Measurements from ENCODE around the gene ZNF253.
"Not testable (repeated sequence)": the region's sequence is repeated elsewhere in the genome, so short reads cannot be mapped to it uniquely, and the experiment has no call there.

The ZNF253 gene

DNA sequence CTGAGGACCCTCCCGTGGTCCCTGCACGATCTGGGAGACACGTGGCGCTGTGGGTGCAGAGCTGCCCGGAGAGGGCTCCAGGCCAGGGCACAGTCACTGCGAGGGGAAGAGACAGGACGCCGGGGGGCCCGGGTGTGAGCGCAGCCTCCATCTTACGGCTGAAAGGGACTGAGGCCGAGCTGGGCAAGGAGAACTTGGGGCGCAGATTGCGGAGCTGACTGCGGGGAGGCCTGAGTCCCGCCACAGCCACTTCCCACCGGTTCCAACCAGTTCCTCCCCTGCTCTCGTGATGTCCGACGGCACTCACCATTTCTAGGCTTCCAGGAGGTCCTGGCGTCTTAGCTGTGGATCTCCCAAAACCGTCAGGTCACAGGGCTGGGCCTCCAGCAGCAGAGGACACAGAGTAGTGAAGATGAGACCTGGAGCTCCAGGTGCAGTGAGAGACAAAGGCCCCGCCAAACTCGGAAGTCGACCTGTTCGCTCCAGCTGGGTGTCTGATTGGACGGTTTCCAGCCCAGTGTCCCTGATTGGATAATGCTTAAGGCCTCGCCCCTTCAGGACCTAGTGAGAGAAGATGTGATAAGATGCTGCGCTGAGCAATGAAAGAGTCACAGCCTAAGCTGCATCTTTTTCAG lies 4.8 kb upstream of the ZNF253 start:
- WGBS (ENCODE audit: insufficient coverage), result 14% methylated on average over 29 of the region's 29 CpGs
- ChIA-PET CTCF (interaction anchor here (1.2 kb wide), 1 partner anchor 39 kb away, joined by 3 read pairs; no protein-coding TSS in a partner anchor), POLR2A (no interaction called here)
- Histone ChIP-seq H3K9me3 (ENCODE audit: control extremely low read depth in 1 of 5, control insufficient read depth in 4 of 5, insufficient read depth in 2 of 5, low read depth in 1 of 5, low read length in 4 of 5) (peaks cover 3 to 31% (median 17%) of the 10 kb centered on the region in 5 experiments), H3K27me3 (replicated peaks in 2 of 5; ENCODE audit: control insufficient read depth in 4 of 5, insufficient read depth in 5 of 5, low read length in 4 of 5) (peaks cover 0 to 12% (median 0%) of the 10 kb centered on the region in 5 experiments), H3K27ac (ENCODE audit: insufficient read depth in 1 of 2, low read depth in 1 of 2, low read length in 2 of 2, poor library complexity in 1 of 2, severe bottlenecking in 2 of 2) (no peak overlapping the region), H3K36me3 (ENCODE audit: control insufficient read depth in 4 of 4, insufficient read depth in 4 of 4, low read length in 3 of 4) (no peaks in the 10 kb centered on the region), H3K4me3 (ENCODE audit: control insufficient read depth in 1 of 7, extremely low read depth in 1 of 7, insufficient read depth in 4 of 7, low read depth in 2 of 7, low read length in 6 of 7) (peak overlapping the region; percentile 10 to 62 (median 28)), H3K4me1 (ENCODE audit: control extremely low read depth in 1 of 4, control insufficient read depth in 4 of 4, insufficient read depth in 4 of 4, low read length in 3 of 4) (peaks cover 0 to 3% (median 0%) of the 10 kb centered on the region in 4 experiments)
- peak; percentile 69 to 95 (median 91) for DNase-seq

DNA sequence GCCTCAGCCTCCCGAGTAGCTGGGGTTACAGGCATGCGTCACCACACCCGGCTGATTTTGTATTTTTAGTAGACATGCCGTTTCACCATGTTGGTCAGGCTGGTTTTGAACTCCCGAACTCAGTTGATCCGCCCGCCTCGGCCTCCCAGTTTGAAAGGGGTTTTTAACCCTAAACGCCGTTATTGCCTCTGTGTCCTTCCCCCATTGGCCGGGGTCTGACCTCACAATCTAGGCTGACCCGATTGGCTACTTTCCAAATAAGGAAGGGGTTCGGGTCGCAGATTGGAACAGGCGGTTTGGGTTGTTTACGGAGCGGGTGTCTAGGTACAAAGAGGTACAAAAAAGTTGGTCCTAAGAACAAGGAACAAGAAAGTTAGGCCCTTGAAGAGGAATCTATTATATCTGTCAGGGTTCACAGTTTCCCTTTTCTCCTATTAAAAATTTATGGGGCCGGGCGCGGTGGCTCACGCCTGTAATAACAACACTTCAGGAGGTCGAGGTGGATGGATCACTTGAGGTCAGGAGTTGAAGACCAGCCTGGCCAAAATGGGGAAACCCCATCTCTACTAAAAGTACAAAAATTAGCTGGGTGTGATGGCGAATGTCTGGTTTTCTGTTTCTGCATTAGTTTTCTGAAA lies 1.0 kb downstream of the ZNF253 start:
- POLR2A ChIA-PET, result interaction anchor here (1.1 to 2.1 kb wide), 4 partner anchors 7 to 203 kb away, joined by 3 to 11 read pairs (median 5); partner anchors contain the start of genes ZNF506 and ZNF93
- peaks cover 2 to 38% (median 17%) of the 10 kb centered on the region in 5 experiments for H3K9me3 ChIP-seq (ENCODE audit: control extremely low read depth in 1 of 5, control insufficient read depth in 4 of 5, insufficient read depth in 2 of 5, low read depth in 1 of 5, low read length in 4 of 5)
- CTCF ChIA-PET, result interaction anchor here (0.9 to 1.2 kb wide), 3 partner anchors 16 to 131 kb away, joined by 3 read pairs; no protein-coding TSS in a partner anchor
- WGBS (ENCODE audit: insufficient coverage), result 8% methylated on average over 22 of the region's 23 CpGs
- peaks cover 5 to 24% (median 7%) of the 10 kb centered on the region in 4 experiments for H3K36me3 ChIP-seq (ENCODE audit: control insufficient read depth in 4 of 4, insufficient read depth in 4 of 4, low read length in 3 of 4)
- H3K4me3 ChIP-seq (ENCODE audit: control insufficient read depth in 1 of 7, extremely low read depth in 1 of 7, insufficient read depth in 4 of 7, low read depth in 2 of 7, low read length in 6 of 7), result peak overlapping the region; percentile 68 to 99 (median 93)
- no peaks in the 10 kb centered on the region for H3K27me3 ChIP-seq (replicated peaks in 2 of 5; ENCODE audit: control insufficient read depth in 4 of 5, insufficient read depth in 5 of 5, low read length in 4 of 5)
- H3K4me1 ChIP-seq (ENCODE audit: control extremely low read depth in 1 of 4, control insufficient read depth in 4 of 4, insufficient read depth in 4 of 4, low read length in 3 of 4), result peaks cover 0 to 17% (median 3%) of the 10 kb centered on the region in 4 experiments
- peak overlapping the region; percentile 88 to 95 for H3K27ac ChIP-seq (ENCODE audit: insufficient read depth in 1 of 2, low read depth in 1 of 2, low read length in 2 of 2, poor library complexity in 1 of 2, severe bottlenecking in 2 of 2)
- DNase-seq, result peak; percentile 47 to 86 (median 85)

DNA sequence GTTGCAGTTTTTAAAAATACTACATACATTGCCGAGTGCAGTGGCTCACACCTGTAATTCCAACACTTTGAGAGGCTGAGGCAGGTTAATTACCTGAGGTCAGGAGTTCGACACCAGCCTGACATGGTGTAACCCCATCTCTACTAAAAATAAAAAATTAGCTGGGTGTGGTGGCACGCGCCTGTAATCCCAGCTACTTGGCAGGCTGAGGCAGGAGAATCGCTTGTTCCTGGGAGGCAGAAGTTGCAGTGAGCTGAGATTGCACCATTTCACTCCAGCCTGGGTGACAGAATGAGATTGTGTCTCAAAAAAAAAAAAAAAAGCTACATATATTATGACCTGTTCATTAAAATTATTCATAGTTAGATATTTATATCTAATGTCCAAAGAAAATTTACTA lies 4.4 kb downstream of the ZNF253 start:
- H3K4me3 ChIP-seq (ENCODE audit: control insufficient read depth in 1 of 7, extremely low read depth in 1 of 7, insufficient read depth in 4 of 7, low read depth in 2 of 7, low read length in 6 of 7); POLR2A ChIA-PET; H3K27ac ChIP-seq (ENCODE audit: insufficient read depth in 1 of 2, low read depth in 1 of 2, low read length in 2 of 2, poor library complexity in 1 of 2, severe bottlenecking in 2 of 2); DNase-seq; H3K27me3 ChIP-seq (replicated peaks in 2 of 5; ENCODE audit: control insufficient read depth in 4 of 5, insufficient read depth in 5 of 5, low read length in 4 of 5): not testable (repeated sequence)
- CTCF ChIA-PET, result interaction anchor here (0.9 kb wide), 1 partner anchor 30 kb away, joined by 3 read pairs; no protein-coding TSS in a partner anchor
- WGBS (ENCODE audit: insufficient coverage), result 80% methylated on average over 3 of the region's 5 CpGs
- H3K36me3 ChIP-seq (ENCODE audit: control insufficient read depth in 4 of 4, insufficient read depth in 4 of 4, low read length in 3 of 4), result peaks cover 7 to 53% (median 21%) of the 10 kb centered on the region in 4 experiments
- peaks cover 5 to 53% (median 40%) of the 10 kb centered on the region in 5 experiments for H3K9me3 ChIP-seq (ENCODE audit: control extremely low read depth in 1 of 5, control insufficient read depth in 4 of 5, insufficient read depth in 2 of 5, low read depth in 1 of 5, low read length in 4 of 5)
- peaks cover 0 to 16% (median 3%) of the 10 kb centered on the region in 4 experiments for H3K4me1 ChIP-seq (ENCODE audit: control extremely low read depth in 1 of 4, control insufficient read depth in 4 of 4, insufficient read depth in 4 of 4, low read length in 3 of 4)

GRCh38 chr19:19871932-19872331 lies 6.2 kb downstream of the ZNF253 start:
- DNase-seq, result no peak
- Histone ChIP-seq H3K27ac (ENCODE audit: insufficient read depth in 1 of 2, low read depth in 1 of 2, low read length in 2 of 2, poor library complexity in 1 of 2, severe bottlenecking in 2 of 2) (no peak overlapping the region), H3K4me1 (ENCODE audit: control extremely low read depth in 1 of 4, control insufficient read depth in 4 of 4, insufficient read depth in 4 of 4, low read length in 3 of 4) (peaks cover 0 to 8% (median 2%) of the 10 kb centered on the region in 4 experiments), H3K9me3 (ENCODE audit: control extremely low read depth in 1 of 5, control insufficient read depth in 4 of 5, insufficient read depth in 2 of 5, low read depth in 1 of 5, low read length in 4 of 5) (peaks cover 5 to 69% (median 50%) of the 10 kb centered on the region in 5 experiments), H3K4me3 (ENCODE audit: control insufficient read depth in 1 of 7, extremely low read depth in 1 of 7, insufficient read depth in 4 of 7, low read depth in 2 of 7, low read length in 6 of 7) (no peak overlapping the region), H3K27me3 (replicated peaks in 2 of 5; ENCODE audit: control insufficient read depth in 4 of 5, insufficient read depth in 5 of 5, low read length in 4 of 5) (no peaks in the 10 kb centered on the region), H3K36me3 (ENCODE audit: control insufficient read depth in 4 of 4, insufficient read depth in 4 of 4, low read length in 3 of 4) (peaks cover 7 to 65% (median 23%) of the 10 kb centered on the region in 4 experiments)
- ChIA-PET POLR2A (no interaction called here), CTCF (interaction anchor here (1.2 kb wide), 1 partner anchor 51 kb away, joined by 3 read pairs; the partner anchor contains the start of gene ZNF506)
- WGBS (ENCODE audit: insufficient coverage), result 100% methylated on average over 1 of the region's 3 CpGs

- DNase-seq, result no peak
- Histone ChIP-seq H3K4me1 (ENCODE audit: control extremely low read depth in 1 of 4, control insufficient read depth in 4 of 4, insufficient read depth in 4 of 4, low read length in 3 of 4) (no peaks in the 10 kb centered on the region), H3K4me3 (ENCODE audit: control insufficient read depth in 1 of 7, extremely low read depth in 1 of 7, insufficient read depth in 4 of 7, low read depth in 2 of 7, low read length in 6 of 7) (peak overlapping the region in 1 of 7 experiments; percentile 20), H3K27me3 (replicated peaks in 2 of 5; ENCODE audit: control insufficient read depth in 4 of 5, insufficient read depth in 5 of 5, low read length in 4 of 5) (no peaks in the 10 kb centered on the region), H3K36me3 (ENCODE audit: control insufficient read depth in 4 of 4, insufficient read depth in 4 of 4, low read length in 3 of 4) (peaks cover 10 to 76% (median 21%) of the 10 kb centered on the region in 4 experiments), H3K27ac (ENCODE audit: insufficient read depth in 1 of 2, low read depth in 1 of 2, low read length in 2 of 2, poor library complexity in 1 of 2, severe bottlenecking in 2 of 2) (no peak overlapping the region), H3K9me3 (ENCODE audit: control extremely low read depth in 1 of 5, control insufficient read depth in 4 of 5, insufficient read depth in 2 of 5, low read depth in 1 of 5, low read length in 4 of 5) (peaks cover 4 to 76% (median 46%) of the 10 kb centered on the region in 5 experiments)
- CTCF ChIA-PET, result no interaction called here
- POLR2A ChIA-PET, result interaction anchor here (1.2 kb wide), 1 partner anchor 7 kb away, joined by 3 read pairs; the partner anchor contains the start of gene ZNF253
Measured at GRCh38 chr19:19873381-19873780, 7.7 kb downstream of the ZNF253 start.

- Histone ChIP-seq H3K27me3 (replicated peaks in 2 of 5; ENCODE audit: control insufficient read depth in 4 of 5, insufficient read depth in 5 of 5, low read length in 4 of 5) (no peaks in the 10 kb centered on the region), H3K4me1 (ENCODE audit: control extremely low read depth in 1 of 4, control insufficient read depth in 4 of 4, insufficient read depth in 4 of 4, low read length in 3 of 4) (no peaks in the 10 kb centered on the region), H3K36me3 (ENCODE audit: control insufficient read depth in 4 of 4, insufficient read depth in 4 of 4, low read length in 3 of 4) (peaks cover 17 to 83% (median 34%) of the 10 kb centered on the region in 4 experiments), H3K9me3 (ENCODE audit: control extremely low read depth in 1 of 5, control insufficient read depth in 4 of 5, insufficient read depth in 2 of 5, low read depth in 1 of 5, low read length in 4 of 5) (peaks cover 13 to 70% (median 47%) of the 10 kb centered on the region in 5 experiments), H3K27ac (ENCODE audit: insufficient read depth in 1 of 2, low read depth in 1 of 2, low read length in 2 of 2, poor library complexity in 1 of 2, severe bottlenecking in 2 of 2) (no peak overlapping the region), H3K4me3 (ENCODE audit: control insufficient read depth in 1 of 7, extremely low read depth in 1 of 7, insufficient read depth in 4 of 7, low read depth in 2 of 7, low read length in 6 of 7) (no peak overlapping the region)
- DNase-seq, result no peak
- ChIA-PET CTCF (no interaction called here), POLR2A (no interaction called here)
- WGBS (ENCODE audit: insufficient coverage), result 100% methylated on average over 1 of the region's 4 CpGs
Measured at GRCh38 chr19:19877724-19878123, 12.0 kb downstream of the ZNF253 start.

DNA sequence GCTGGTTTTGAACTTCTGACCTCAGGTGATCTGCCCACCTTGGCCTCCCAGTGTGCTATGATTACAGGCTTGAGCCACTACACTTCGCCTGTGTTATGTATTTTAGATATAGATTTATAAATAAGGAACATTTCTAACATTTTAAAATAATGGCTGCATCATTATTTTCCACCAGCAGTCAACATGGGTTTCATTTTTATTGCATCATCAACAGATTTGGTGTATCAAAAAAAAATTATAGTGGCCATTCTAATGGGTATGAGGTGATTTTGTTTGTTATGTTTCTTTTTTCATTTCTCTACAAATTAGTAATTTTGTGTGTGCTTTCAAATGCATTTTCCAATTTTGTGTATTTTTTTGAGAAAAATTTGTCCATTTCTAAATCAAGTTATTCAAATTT lies 18.9 kb downstream of the ZNF253 start:
- H3K27ac ChIP-seq (ENCODE audit: insufficient read depth in 1 of 2, low read depth in 1 of 2, low read length in 2 of 2, poor library complexity in 1 of 2, severe bottlenecking in 2 of 2), result no peak overlapping the region
- no CpG with 5 or more reads among the region's 1 CpG for WGBS (ENCODE audit: insufficient coverage)
- DNase-seq, result no peak
- H3K4me1 ChIP-seq (ENCODE audit: control extremely low read depth in 1 of 4, control insufficient read depth in 4 of 4, insufficient read depth in 4 of 4, low read length in 3 of 4), result no peaks in the 10 kb centered on the region
- H3K27me3 ChIP-seq (replicated peaks in 2 of 5; ENCODE audit: control insufficient read depth in 4 of 5, insufficient read depth in 5 of 5, low read length in 4 of 5), result no peaks in the 10 kb centered on the region
- H3K4me3 ChIP-seq (ENCODE audit: control insufficient read depth in 1 of 7, extremely low read depth in 1 of 7, insufficient read depth in 4 of 7, low read depth in 2 of 7, low read length in 6 of 7), result no peak overlapping the region
- peaks cover 16 to 79% (median 45%) of the 10 kb centered on the region in 5 experiments for H3K9me3 ChIP-seq (ENCODE audit: control extremely low read depth in 1 of 5, control insufficient read depth in 4 of 5, insufficient read depth in 2 of 5, low read depth in 1 of 5, low read length in 4 of 5)
- POLR2A ChIA-PET, result no interaction called here
- peaks cover 26 to 89% (median 47%) of the 10 kb centered on the region in 4 experiments for H3K36me3 ChIP-seq (ENCODE audit: control insufficient read depth in 4 of 4, insufficient read depth in 4 of 4, low read length in 3 of 4)
- CTCF ChIA-PET, result no interaction called here

All from common myeloid progenitor, CD34-positive (primary cell).